ENCODE data around the gene ENO1.
A peak's percentile ranks its signal among the peaks of the same experiment; 100 is the strongest.
"Not testable (repeated sequence)": the region's sequence is repeated elsewhere in the genome, so short reads cannot be mapped to it uniquely, and the experiment has no call there.

The ENO1 gene

DNA sequence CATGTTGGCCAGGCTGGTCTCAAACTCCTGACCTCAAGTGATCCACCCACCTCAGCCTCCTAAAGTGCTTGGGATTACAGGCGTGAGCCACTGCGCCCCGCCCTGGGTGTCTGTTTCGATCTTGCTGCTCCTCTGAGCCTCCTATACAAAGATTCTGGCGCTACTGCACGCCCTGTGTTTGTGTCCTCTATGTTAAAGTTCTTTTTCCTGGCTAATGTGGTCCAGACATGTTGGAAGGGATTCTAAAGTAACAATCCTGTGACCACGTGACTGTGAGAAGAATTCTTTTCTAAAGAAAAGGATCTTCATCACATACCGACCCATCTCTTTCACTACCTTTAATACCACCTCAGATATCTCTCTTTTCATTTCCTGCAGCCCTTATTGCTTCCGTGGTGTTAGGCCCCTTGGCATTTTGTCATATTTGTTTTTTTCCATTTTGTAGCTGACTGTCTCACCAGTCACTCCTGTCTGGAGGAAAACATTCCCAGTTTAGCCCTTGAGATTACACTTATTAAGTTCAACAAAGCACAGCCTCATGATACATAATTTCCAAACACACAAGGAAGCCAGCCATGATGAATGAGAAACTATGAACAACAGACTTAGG is 27.2 kb upstream of the ENO1 start:
- Mint-ChIP-seq H3K36me3 (ENCODE audit: low read depth) (peaks cover 5% of the 10 kb centered on the region), H3K9me3 (peaks cover 3% of the 10 kb centered on the region), H3K4me1 (ENCODE audit: low read depth) (peaks cover 30% of the 10 kb centered on the region), H3K4me3 (no peak overlapping the region), H3K27me3 (ENCODE audit: low read depth) (peaks cover 3% of the 10 kb centered on the region), H3K27ac (peak overlapping the region; percentile 33)
- no peak for DNase-seq (ENCODE audit: low spot score)

DNA sequence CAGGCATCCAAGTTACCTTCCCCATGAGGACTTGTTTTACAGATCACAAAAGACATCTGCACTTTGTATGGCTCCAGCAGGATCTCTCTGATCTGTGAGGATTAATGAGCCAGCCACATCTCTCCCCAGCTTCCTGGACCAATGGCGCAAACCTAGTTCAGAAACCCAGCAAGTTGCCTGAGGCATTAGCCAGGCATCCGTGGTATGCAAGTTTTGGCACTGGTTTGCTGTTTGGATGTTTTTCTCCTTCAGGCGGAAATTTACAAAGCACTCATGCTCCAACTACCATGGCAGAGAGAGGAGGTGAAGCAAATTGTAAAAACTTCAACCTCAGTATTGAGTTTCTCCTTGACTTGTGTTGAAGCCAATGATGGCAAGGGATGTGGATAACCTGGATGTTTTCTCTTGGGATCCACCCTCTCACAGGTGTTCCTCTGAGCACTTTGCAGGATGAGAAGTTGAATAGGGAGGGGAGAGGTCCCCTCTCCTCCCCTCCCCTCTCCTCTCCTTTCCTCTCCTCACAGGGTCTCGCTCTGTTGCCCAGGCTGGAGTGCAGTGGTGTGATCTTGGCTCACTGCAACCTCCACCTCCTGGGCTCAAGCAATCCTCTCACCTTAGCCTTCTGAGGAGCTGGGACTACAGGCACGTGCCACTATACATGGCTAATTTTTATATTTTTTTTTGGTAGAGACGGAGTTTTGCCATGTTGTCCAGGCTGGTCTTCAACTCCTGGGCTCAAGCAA is 25.6 kb upstream of the ENO1 start:
- peak overlapping the region; percentile 17 for H3K27ac Mint-ChIP-seq
- no peak for DNase-seq (ENCODE audit: low spot score)
- H3K27me3 Mint-ChIP-seq (ENCODE audit: low read depth) = no peaks in the 10 kb centered on the region
- no peak overlapping the region for H3K4me3 Mint-ChIP-seq
- H3K4me1 Mint-ChIP-seq (ENCODE audit: low read depth) = peaks cover 34% of the 10 kb centered on the region
- H3K9me3 Mint-ChIP-seq = peaks cover 3% of the 10 kb centered on the region
- H3K36me3 Mint-ChIP-seq (ENCODE audit: low read depth) = peaks cover 9% of the 10 kb centered on the region

DNA sequence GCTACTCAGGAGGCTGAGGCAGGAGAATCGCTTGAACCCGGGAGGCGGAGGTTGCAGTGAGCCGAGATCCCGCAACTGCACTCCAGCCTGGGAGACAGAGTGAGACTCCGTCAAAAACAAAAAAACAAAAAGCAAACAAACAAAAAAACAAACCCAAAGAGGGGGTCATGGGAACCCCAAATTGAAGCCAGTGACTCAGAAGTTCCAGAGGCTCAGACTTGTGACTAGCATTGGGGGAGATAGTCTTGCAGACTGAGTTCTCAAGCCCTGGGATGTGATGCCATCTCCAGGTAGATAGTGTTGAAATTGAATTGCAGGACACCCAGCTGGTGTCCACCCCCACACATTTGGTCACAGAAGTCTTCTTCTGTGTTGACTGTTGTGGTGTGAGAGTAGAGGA is 24.9 kb upstream of the ENO1 start:
- peaks cover 38% of the 10 kb centered on the region for H3K4me1 Mint-ChIP-seq (ENCODE audit: low read depth)
- no peak overlapping the region for H3K4me3 Mint-ChIP-seq
- H3K9me3 Mint-ChIP-seq = peaks cover 7% of the 10 kb centered on the region
- H3K36me3 Mint-ChIP-seq (ENCODE audit: low read depth) = peaks cover 14% of the 10 kb centered on the region
- DNase-seq (ENCODE audit: low spot score) = peak; percentile 37
- no peaks in the 10 kb centered on the region for H3K27me3 Mint-ChIP-seq (ENCODE audit: low read depth)
- H3K27ac Mint-ChIP-seq = no peak overlapping the region

DNA sequence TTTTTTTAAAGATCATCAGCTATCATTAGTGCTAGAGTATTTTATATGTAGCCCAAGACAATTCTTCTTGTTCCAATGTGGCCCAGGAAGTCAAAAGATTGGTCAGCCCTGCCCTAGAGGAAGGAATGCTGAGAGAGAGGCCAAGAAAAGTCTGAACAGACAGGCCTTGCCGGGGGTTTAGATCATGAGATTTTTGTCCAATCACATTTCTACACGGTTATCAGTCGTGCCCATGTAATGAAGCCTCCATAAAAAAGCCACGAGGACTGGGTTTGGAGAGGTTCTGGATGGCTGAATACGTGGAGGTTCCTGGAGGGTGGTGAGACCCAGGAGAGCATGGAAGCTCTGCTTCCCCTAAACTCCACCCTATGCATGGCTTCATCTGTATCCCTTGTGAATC is 24.3 kb upstream of the ENO1 start:
- H3K36me3 Mint-ChIP-seq (ENCODE audit: low read depth) = peaks cover 19% of the 10 kb centered on the region
- H3K9me3 Mint-ChIP-seq = peaks cover 10% of the 10 kb centered on the region
- no peaks in the 10 kb centered on the region for H3K27me3 Mint-ChIP-seq (ENCODE audit: low read depth)
- DNase-seq (ENCODE audit: low spot score) = no peak
- H3K4me3 Mint-ChIP-seq = no peak overlapping the region
- peaks cover 37% of the 10 kb centered on the region for H3K4me1 Mint-ChIP-seq (ENCODE audit: low read depth)
- H3K27ac Mint-ChIP-seq = peak overlapping the region; percentile 69

DNA sequence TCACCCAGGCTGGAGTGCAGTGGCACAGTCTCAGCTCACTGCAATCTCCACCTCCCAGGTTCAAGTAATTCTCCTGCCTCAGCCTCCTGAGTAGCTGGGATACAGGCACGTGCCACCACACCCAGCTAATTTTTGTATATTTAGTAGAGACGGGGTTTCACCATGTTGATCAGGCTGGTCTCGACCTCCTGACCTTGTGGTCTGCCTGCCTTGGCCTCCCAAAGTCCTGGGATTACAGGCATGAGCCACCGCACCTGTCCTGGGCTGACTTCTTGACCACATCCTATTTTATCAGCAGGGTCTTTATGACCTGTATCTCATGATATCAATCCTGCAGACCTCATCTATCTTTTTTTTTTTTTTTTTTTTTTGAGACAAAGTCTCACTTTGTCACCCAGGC is 22.2 kb upstream of the ENO1 start:
- Mint-ChIP-seq H3K4me1 (ENCODE audit: low read depth) (peaks cover 32% of the 10 kb centered on the region), H3K27ac (peak overlapping the region; percentile 96), H3K36me3 (ENCODE audit: low read depth) (peaks cover 19% of the 10 kb centered on the region)
- not testable (repeated sequence) for H3K4me3 Mint-ChIP-seq; H3K9me3 Mint-ChIP-seq; H3K27me3 Mint-ChIP-seq (ENCODE audit: low read depth); DNase-seq (ENCODE audit: low spot score)

DNA sequence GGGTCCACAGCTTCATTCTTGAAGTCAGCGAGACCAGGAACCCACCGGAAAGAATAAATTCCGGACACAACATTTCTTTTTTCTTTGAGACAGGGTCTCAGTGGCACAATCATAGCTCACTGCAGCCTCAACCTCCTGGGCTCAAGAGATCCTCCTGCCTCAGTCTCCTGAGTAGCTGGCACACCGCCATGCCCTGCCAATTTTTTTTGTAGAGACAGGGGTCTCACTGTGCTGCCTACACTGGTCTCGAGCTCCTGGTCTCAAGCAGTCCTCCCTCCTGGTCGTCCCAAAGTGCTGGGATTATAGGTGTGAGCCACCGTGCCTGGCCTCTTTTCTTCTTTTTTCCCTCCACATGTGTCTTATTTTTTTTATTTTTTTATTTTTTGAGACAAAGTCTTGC is 20.6 kb upstream of the ENO1 start:
- Mint-ChIP-seq H3K9me3 (peaks cover 10% of the 10 kb centered on the region), H3K4me3 (no peak overlapping the region), H3K27ac (peak overlapping the region; percentile 96), H3K36me3 (ENCODE audit: low read depth) (peaks cover 19% of the 10 kb centered on the region), H3K4me1 (ENCODE audit: low read depth) (peaks cover 32% of the 10 kb centered on the region), H3K27me3 (ENCODE audit: low read depth) (no peaks in the 10 kb centered on the region)
- no peak for DNase-seq (ENCODE audit: low spot score)

DNA sequence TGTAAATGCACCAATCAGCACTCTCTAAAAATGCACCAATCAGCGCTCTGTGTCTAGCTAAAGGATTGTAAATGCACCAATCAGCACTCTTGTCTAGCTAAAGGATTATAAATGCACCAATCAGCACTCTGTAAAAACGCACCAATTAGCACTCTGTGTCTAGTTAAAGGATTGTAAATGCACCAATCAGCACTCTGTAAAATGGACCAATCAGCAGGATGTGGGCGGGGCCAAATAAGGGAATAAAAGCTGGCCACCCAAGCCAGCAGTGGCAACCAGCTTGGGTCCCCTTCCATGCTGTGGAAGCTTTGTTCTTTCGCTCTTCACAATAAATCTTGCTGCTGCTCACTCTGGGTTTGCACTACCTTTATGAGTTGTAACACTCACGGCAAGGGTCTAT is 19.9 kb upstream of the ENO1 start:
- Mint-ChIP-seq H3K4me1 (ENCODE audit: low read depth) (peaks cover 29% of the 10 kb centered on the region), H3K4me3 (peak overlapping the region; percentile 57), H3K27ac (peak overlapping the region; percentile 96), H3K36me3 (ENCODE audit: low read depth) (peaks cover 19% of the 10 kb centered on the region)
- not testable (repeated sequence) for H3K27me3 Mint-ChIP-seq (ENCODE audit: low read depth); DNase-seq (ENCODE audit: low spot score); H3K9me3 Mint-ChIP-seq

DNA sequence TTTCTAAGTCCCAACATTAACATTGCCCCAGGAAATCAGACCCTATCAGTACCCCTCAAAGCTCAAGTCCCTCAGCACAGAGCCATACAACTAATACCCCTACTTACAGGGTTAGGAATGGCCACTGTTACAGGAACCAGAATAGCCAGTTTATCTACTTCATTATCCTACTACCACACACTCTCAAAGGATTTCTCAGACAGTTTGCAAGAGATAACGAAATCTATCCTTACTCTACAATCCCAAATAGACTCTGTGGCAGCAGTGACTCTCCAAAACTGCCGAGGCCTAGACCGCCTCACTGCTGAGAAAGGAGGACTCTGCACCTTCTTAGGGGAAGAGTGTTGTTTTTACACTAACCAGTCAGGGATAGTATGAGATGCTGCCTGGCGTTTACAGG is 19.0 kb upstream of the ENO1 start:
- H3K27me3 Mint-ChIP-seq (ENCODE audit: low read depth); H3K27ac Mint-ChIP-seq; H3K9me3 Mint-ChIP-seq; DNase-seq (ENCODE audit: low spot score); H3K4me3 Mint-ChIP-seq: not testable (repeated sequence)
- Mint-ChIP-seq H3K36me3 (ENCODE audit: low read depth) (peaks cover 19% of the 10 kb centered on the region), H3K4me1 (ENCODE audit: low read depth) (peaks cover 25% of the 10 kb centered on the region)

DNA sequence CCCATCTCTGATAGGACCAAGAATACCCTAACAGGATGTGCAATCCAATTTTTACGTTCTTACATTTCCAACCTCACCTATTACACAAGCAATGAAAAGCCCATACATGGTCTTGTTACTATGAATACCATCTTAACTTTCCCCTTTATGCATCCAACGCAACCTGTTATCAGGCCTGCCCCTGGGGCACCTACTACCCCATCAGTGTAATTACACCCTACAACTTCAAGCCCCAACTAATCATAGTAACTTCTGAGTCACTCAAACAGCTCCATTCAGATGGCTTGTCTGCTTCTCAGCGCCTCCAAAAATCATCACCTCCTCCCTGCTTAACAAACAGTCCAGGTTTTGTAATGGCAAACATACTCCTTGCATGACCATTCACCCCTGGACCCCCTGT is 18.3 kb upstream of the ENO1 start:
- H3K4me1 Mint-ChIP-seq (ENCODE audit: low read depth) = peaks cover 24% of the 10 kb centered on the region
- not testable (repeated sequence) for H3K9me3 Mint-ChIP-seq; H3K27me3 Mint-ChIP-seq (ENCODE audit: low read depth); DNase-seq (ENCODE audit: low spot score); H3K27ac Mint-ChIP-seq; H3K4me3 Mint-ChIP-seq
- H3K36me3 Mint-ChIP-seq (ENCODE audit: low read depth) = peaks cover 18% of the 10 kb centered on the region

DNA sequence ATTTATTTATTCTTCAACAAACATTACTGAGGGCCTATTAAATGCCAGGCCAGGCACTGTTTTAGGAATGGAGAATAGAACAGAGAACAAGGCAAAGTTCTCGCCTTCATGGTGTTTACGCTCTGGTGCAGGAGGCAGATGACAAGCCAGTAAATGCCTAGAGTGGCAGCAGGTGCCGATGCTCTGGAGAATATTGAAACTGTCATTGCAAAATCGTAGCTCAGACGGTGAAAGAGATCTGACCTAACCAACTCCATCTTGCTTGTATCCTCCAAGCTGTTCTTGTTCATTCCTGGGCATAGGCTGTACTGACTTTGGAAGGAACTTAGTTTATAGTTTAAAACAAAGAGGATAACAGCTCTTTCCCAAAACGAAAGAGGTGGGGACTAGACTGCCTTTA is 13.5 kb upstream of the ENO1 start:
- no peaks in the 10 kb centered on the region for H3K9me3 Mint-ChIP-seq
- no peaks in the 10 kb centered on the region for H3K36me3 Mint-ChIP-seq (ENCODE audit: low read depth)
- no peak for DNase-seq (ENCODE audit: low spot score)
- no peaks in the 10 kb centered on the region for H3K27me3 Mint-ChIP-seq (ENCODE audit: low read depth)
- peaks cover 9% of the 10 kb centered on the region for H3K4me1 Mint-ChIP-seq (ENCODE audit: low read depth)
- no peak overlapping the region for H3K27ac Mint-ChIP-seq
- no peak overlapping the region for H3K4me3 Mint-ChIP-seq

DNA sequence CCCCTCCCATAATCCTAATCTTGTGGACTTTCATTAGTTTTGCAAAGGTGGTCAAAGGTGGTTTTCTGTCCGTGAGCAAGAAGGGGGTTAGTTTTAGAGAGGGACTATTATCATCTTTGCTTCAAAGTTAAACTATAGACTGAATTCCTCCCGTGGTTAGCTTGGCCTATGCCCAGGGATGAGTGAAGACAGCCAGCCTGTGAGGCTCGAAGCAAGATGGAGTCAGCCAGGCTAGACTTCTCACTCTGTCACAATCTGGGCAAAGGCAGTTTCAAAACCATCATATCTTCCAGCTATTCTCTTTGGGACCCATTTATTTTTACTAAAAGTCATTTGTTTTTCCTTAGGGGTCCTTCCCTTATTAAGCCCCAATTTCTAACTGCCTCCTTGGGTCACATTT is 12.9 kb upstream of the ENO1 start:
- Mint-ChIP-seq H3K4me3 (no peak overlapping the region), H3K4me1 (ENCODE audit: low read depth) (peaks cover 10% of the 10 kb centered on the region), H3K27me3 (ENCODE audit: low read depth) (no peaks in the 10 kb centered on the region), H3K9me3 (no peaks in the 10 kb centered on the region), H3K36me3 (ENCODE audit: low read depth) (no peaks in the 10 kb centered on the region), H3K27ac (no peak overlapping the region)
- no peak for DNase-seq (ENCODE audit: low spot score)

DNA sequence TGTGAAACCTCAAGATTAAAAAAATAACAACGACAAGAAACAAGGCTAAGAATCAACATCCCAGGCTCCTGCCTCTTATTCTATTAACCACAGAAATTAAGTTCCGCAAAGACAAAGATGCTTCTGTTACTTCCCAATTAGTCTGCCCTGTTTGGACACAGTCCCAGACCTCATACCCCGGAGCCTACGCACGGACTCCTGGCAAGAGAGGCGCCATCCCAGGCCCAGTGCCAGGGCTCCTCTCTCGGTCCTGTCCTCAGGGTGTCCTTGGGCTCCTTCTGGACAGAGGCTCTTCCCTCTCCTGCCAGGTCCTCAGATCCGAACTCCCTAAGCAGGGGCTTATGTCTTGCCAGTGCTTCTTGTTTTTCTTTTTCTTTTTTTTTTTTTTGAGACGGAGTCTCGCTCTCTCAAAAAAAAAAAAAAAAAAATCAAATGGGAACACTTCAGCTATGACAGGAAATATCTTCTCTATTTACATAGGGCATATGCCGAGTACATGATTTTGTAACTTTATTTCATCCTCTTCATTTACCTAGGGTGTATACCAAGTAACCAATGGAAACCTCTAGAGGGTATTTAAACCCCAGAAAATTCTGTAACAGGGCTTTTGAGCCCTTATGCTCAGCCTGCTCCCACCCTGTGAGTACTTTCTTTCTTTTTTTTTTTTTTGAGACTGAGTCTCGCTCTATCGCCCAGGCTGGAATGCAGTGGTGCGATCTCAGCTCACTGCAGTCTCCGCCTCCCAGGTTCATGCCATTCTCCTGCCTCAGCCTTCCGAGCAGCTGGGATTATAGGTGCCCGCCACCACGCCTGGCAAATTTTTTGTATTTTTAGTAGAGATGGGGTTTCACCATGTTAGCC is 11.7 kb upstream of the ENO1 start:
- Mint-ChIP-seq H3K4me1 (ENCODE audit: low read depth) (peaks cover 14% of the 10 kb centered on the region), H3K9me3 (no peaks in the 10 kb centered on the region), H3K4me3 (no peak overlapping the region), H3K36me3 (ENCODE audit: low read depth) (no peaks in the 10 kb centered on the region), H3K27me3 (ENCODE audit: low read depth) (no peaks in the 10 kb centered on the region), H3K27ac (no peak overlapping the region)
- DNase-seq (ENCODE audit: low spot score) = no peak

DNA sequence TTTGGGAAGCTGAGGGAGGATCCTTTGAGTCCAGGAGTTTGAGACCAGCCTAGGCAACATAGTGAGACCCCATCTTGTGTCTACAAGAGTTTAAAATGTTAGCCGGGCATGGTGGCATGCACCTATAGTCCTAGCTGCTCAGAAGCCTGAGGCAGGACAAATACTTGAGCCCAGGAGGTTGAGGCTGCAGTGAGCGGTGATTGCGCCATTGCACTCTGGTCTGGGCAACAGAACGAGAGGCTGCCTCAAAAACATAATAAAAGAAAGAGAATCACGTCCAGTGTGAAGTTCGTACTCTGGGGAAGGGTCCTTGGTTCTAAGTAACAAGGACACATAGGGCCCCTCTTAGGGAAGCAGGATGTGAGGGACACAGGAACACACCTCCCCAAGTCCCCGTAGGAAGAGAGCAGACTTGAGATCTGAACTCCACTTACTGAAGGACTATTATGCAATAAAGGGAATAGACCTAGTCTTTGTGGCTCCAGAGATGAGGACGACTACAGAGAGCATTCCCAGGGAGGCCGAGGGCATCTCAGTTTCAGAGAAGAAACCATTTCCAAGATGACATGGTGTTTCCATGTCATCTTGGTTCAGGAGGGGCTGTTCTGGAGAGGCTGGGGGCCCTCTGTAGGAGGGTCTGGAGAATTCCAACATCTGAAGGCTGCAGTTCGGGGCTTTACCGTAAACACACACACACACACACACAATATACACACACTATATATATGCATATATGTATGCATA is 10.8 kb upstream of the ENO1 start:
- no peak overlapping the region for H3K4me3 Mint-ChIP-seq
- H3K9me3 Mint-ChIP-seq = no peaks in the 10 kb centered on the region
- H3K27me3 Mint-ChIP-seq (ENCODE audit: low read depth) = no peaks in the 10 kb centered on the region
- H3K36me3 Mint-ChIP-seq (ENCODE audit: low read depth) = no peaks in the 10 kb centered on the region
- H3K27ac Mint-ChIP-seq = no peak overlapping the region
- peaks cover 18% of the 10 kb centered on the region for H3K4me1 Mint-ChIP-seq (ENCODE audit: low read depth)
- DNase-seq (ENCODE audit: low spot score) = no peak

DNA sequence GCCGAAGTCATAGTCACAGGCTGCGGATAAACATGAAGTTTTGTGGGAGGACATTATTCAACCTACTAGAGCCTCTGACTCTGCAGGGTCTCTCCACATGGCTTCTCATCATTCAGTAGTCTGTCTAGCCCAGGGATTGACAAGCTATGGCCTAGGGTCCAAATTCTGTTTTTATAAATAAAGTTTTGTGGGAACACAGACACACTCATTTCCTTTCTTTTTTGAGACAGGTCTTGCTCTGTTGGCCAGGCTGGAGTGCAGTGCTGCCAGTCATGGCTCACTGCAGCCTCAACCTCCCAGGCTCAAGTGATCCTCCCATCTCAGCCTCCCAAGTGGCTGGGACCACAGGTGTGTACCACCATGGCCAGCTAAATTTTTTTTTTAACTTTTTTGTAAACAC is 8.1 kb upstream of the ENO1 start:
- Mint-ChIP-seq H3K27me3 (ENCODE audit: low read depth) (no peaks in the 10 kb centered on the region), H3K9me3 (no peaks in the 10 kb centered on the region), H3K36me3 (ENCODE audit: low read depth) (no peaks in the 10 kb centered on the region), H3K4me1 (ENCODE audit: low read depth) (peaks cover 11% of the 10 kb centered on the region), H3K27ac (no peak overlapping the region), H3K4me3 (no peak overlapping the region)
- no peak for DNase-seq (ENCODE audit: low spot score)
